Right atrium auricular region (tissue), 2 donors: ENCODE measurements around the gene MSMP. TPM values are rescaled to one million over a fixed set of nuclear protein-coding genes. Genes with fewer than 3 reads are reported as not detected.

Source experiments
- DNase-seq: peaks from one replicate; pipeline ENCODE4 v3.0.0-alpha.2; 2019; ENCODE audit warnings: low spot score
- H3K27ac ChIP-seq, 2 donors: fragments of 200-600 bp; sonication (generic); 1 replicate in 1 of 2; 2 replicates in 1 of 2; pipeline ENCODE4 v1.5.1; 2016 to 2019
- H3K27me3 ChIP-seq, 2 donors: fragments of 200-600 bp; sonication (generic); one replicate each; pipeline versions ENCODE4 v1.5.1 to v1.6.0; 2017 to 2019
- H3K36me3 ChIP-seq: fragments of 200-600 bp; sonication (generic); one replicate; pipeline ENCODE4 v1.5.1; 2016
- H3K4me1 ChIP-seq, 2 donors: fragments of 200-600 bp; sonication (generic); one replicate each; pipeline versions ENCODE4 v1.5.1 to v1.6.0; 2017 to 2019
- H3K4me3 ChIP-seq, 2 donors: fragments of 200-600 bp; sonication (generic); 1 replicate in 1 of 2; 2 replicates in 1 of 2; pipeline ENCODE4 v1.5.1; 2017 to 2019; ENCODE audit warnings: mild to moderate bottlenecking in 1 of 2, moderate library complexity in 1 of 2
- H3K9me3 ChIP-seq, 2 donors: fragments of 200-600 bp; sonication (generic); one replicate each; pipeline ENCODE4 v1.5.1; 2019
- total RNA-seq, 2 donors: library from RNA; depleted of rRNA; stranded (reverse); fragments of >200 nt; gene quantifications; one replicate each; pipeline ENCODE4 v1.1.0, GENCODE V29; 2016
- TF ChIP-seq, protein P1 (sequence below), 2 donors: fragments of 200-600 bp; sonication (generic); IDR thresholded peaks; one replicate each; pipeline ENCODE4 v1.5.1; 2019; ENCODE audit warnings: antibody characterized with exemption in 2 of 2

Gene MSMP
- total RNA-seq, 2 donors from 2014 or later = not detected

GRCh38 chr9:35729700-35730485, 24.2 kb downstream of the MSMP start:
- Histone ChIP-seq H3K4me3 (peak overlapping the region; percentile 78 to 97), H3K9me3 (no peaks in the 10 kb centered on the region), H3K27me3 (no peaks in the 10 kb centered on the region), H3K27ac (peak overlapping the region; percentile 96 to 98), H3K36me3 (peaks cover 17% of the 10 kb centered on the region), H3K4me1 (peaks cover 0 to 73% of the 10 kb centered on the region in 2 donors)
- peak; percentile 74 for DNase-seq
- TF ChIP-seq, protein P1, sequence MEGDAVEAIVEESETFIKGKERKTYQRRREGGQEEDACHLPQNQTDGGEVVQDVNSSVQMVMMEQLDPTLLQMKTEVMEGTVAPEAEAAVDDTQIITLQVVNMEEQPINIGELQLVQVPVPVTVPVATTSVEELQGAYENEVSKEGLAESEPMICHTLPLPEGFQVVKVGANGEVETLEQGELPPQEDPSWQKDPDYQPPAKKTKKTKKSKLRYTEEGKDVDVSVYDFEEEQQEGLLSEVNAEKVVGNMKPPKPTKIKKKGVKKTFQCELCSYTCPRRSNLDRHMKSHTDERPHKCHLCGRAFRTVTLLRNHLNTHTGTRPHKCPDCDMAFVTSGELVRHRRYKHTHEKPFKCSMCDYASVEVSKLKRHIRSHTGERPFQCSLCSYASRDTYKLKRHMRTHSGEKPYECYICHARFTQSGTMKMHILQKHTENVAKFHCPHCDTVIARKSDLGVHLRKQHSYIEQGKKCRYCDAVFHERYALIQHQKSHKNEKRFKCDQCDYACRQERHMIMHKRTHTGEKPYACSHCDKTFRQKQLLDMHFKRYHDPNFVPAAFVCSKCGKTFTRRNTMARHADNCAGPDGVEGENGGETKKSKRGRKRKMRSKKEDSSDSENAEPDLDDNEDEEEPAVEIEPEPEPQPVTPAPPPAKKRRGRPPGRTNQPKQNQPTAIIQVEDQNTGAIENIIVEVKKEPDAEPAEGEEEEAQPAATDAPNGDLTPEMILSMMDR (IDR thresholded peaks at IDR 0.05) = peak; percentile 17 to 65

- no peak for DNase-seq
- TF ChIP-seq, protein P1 (IDR thresholded peaks at IDR 0.05) = no peak
- H3K4me3 ChIP-seq = peak overlapping the region; percentile 78 to 97
- H3K27ac ChIP-seq = peak overlapping the region; percentile 96 to 98
- H3K4me1 ChIP-seq = peaks cover 0 to 73% of the 10 kb centered on the region in 2 donors
- H3K27me3 ChIP-seq = no peaks in the 10 kb centered on the region
- H3K9me3 ChIP-seq = no peaks in the 10 kb centered on the region
- peaks cover 20% of the 10 kb centered on the region for H3K36me3 ChIP-seq
These were observed 25.0 kb downstream of the MSMP start for GRCh38 chr9:35729101-35729500.

GRCh38 chr9:35728041-35728971, 25.8 kb downstream of the MSMP start:
- peak overlapping the region; percentile 78 to 97 for H3K4me3 ChIP-seq
- H3K4me1 ChIP-seq = peaks cover 0 to 66% of the 10 kb centered on the region in 2 donors
- H3K9me3 ChIP-seq = no peaks in the 10 kb centered on the region
- peak overlapping the region; percentile 96 to 98 for H3K27ac ChIP-seq
- peak; percentile 92 for DNase-seq
- no peaks in the 10 kb centered on the region for H3K27me3 ChIP-seq
- TF ChIP-seq, protein P1 (IDR thresholded peaks at IDR 0.05) = no peak
- peaks cover 28% of the 10 kb centered on the region for H3K36me3 ChIP-seq

DNA sequence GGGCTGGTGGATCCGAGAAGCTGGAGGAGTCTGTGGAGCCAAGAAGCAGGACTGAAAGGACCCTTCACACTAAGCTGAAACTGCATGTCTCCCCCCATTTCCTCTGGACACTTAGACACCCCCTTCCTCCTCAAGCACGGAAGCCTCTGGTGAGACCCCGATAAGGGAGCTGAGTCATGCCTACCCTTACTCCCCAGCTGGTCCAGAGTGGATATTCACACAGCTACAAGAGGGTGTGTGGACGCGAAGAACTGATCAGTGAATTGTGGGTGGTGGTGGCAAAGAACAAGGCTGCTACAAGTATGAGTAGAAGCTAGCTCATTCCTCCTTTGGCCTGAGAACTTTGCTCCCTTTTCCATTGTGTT, 26.4 kb downstream of the MSMP start:
- DNase-seq = no peak
- Histone ChIP-seq H3K9me3 (no peaks in the 10 kb centered on the region), H3K27ac (peak overlapping the region; percentile 96 to 98), H3K4me3 (peak overlapping the region; percentile 78 to 97), H3K4me1 (peaks cover 0 to 60% of the 10 kb centered on the region in 2 donors), H3K27me3 (no peaks in the 10 kb centered on the region), H3K36me3 (peaks cover 35% of the 10 kb centered on the region)
- TF ChIP-seq, protein P1 (IDR thresholded peaks at IDR 0.05) = no peak

- Histone ChIP-seq H3K9me3 (no peaks in the 10 kb centered on the region), H3K27ac (peak overlapping the region; percentile 96 to 98), H3K4me3 (peak overlapping the region; percentile 78 to 97), H3K36me3 (peaks cover 42% of the 10 kb centered on the region), H3K27me3 (no peaks in the 10 kb centered on the region), H3K4me1 (peaks cover 0 to 60% of the 10 kb centered on the region in 2 donors)
- TF ChIP-seq, protein P1 (IDR thresholded peaks at IDR 0.05) = peak in 1 of 2 donors; percentile 47
- DNase-seq = no peak
These were observed 27.1 kb downstream of the MSMP start for GRCh38 chr9:35726931-35727330.
